Body of pancreas (tissue), 4 donors: ENCODE results near the gene PIGM. TPM values are rescaled to one million over a fixed set of nuclear protein-coding genes. Genes with fewer than 3 reads are reported as not detected.

ENCODE experiments used
- ATAC-seq: fragments of 150-250 bp; one replicate; pipeline ENCODE4 v1.9.1; 2016
- DNase-seq, 4 donors: peaks; one replicate each; pipeline ENCODE4 v3.0.0-alpha.2; 2019
- H3K27ac ChIP-seq, 4 donors: fragments of 200-600 bp; sonication (generic); 1 replicate in 3 of 4; 2 replicates in 1 of 4; pipeline versions ENCODE4 v1.5.1 to v1.6.1; 2016 to 2019; ENCODE audit warnings: mild to moderate bottlenecking in 1 of 4, mixed read lengths in 1 of 4, moderate library complexity in 1 of 4
- H3K27me3 ChIP-seq, 2 donors: fragments of 200-600 bp; sonication (generic); one replicate each; pipeline ENCODE4 v1.6.0; 2016; ENCODE audit warnings: mild to moderate bottlenecking in 1 of 2
- H3K36me3 ChIP-seq, 2 donors: fragments of 200-600 bp; sonication (generic); replicated peaks in 1 of 2; 2 replicates each; pipeline ENCODE4 v1.5.1; 2016; ENCODE audit warnings: low read depth in 2 of 2; ENCODE audit not compliant: insufficient read depth in 1 of 2
- H3K4me1 ChIP-seq: fragments of 200-600 bp; sonication (generic); one replicate; pipeline ENCODE4 v1.6.0; 2016
- H3K4me3 ChIP-seq, 2 donors: fragments of 200-600 bp; sonication (generic); 1 replicate in 1 of 2; 2 replicates in 1 of 2; pipeline ENCODE4 v1.5.1; 2016 to 2019
- H3K9me3 ChIP-seq, 3 donors: fragments of 200-600 bp; sonication (generic); 1 replicate in 2 of 3; 2 replicates in 1 of 3; pipeline ENCODE4 v1.5.1; 2016
- CTCF ChIP-seq, 7 experiments: fragments of 450-650 bp in 4 of 7; fragments of 200-600 bp in 3 of 7; sonication (generic) in 3 of 7; IDR thresholded peaks; one replicate each; pipeline ENCODE4 v1.5.1; 2016 to 2019; ENCODE audit warnings: antibody characterized with exemption in 7 of 7
- POLR2A ChIP-seq, 3 donors: fragments of 450-650 bp; IDR thresholded peaks; one replicate each; pipeline ENCODE4 v1.6.1; 2016; ENCODE audit warnings: antibody characterized with exemption in 3 of 3, mild to moderate bottlenecking in 2 of 3
- WGBS, 2 donors: methylation state at CpG; one replicate each; pipeline ENCODE4 v1.1.5; 2017; 5-methylcytosine and 5-hydroxymethylcytosine counted together
- intact Hi-C: fragments of 100-400 bp; cut with DNase I; formaldehyde crosslinking; loops from one replicate; pipeline ENCODE4 v1.15.1; 2023
- total RNA-seq, 2 donors: library from RNA; depleted of rRNA; stranded (reverse); fragments of >200 nt; gene quantifications; one replicate each; pipeline ENCODE4 v1.1.0, GENCODE V29; 2016

Gene PIGM
- total RNA-seq, 2 donors from 2014 or later = 4.9 to 7.8 TPM

- Histone ChIP-seq H3K4me1 (no peaks in the 10 kb centered on the region), H3K36me3 (no peaks in the 10 kb centered on the region), H3K27ac (no peak overlapping the region), H3K9me3 (no peaks in the 10 kb centered on the region), H3K27me3 (no peaks in the 10 kb centered on the region), H3K4me3 (no peak overlapping the region)
- no peak for ATAC-seq
- DNase-seq = no peak
- no peak for TF ChIP-seq CTCF (IDR thresholded peaks at IDR 0.05)
- TF ChIP-seq POLR2A (IDR thresholded peaks at IDR 0.05) = no peak
- intact Hi-C loops = no loop called here
- WGBS, 2 donors = 92 to 96% methylated on average over 4 to 6 of the region's 6 CpGs
Measured at GRCh38 chr1:159981351-159982055, 50.3 kb downstream of the PIGM start.

GRCh38 chr1:159980786-159981185 is 51.0 kb downstream of the PIGM start:
- intact Hi-C loops = no loop called here
- no peaks in the 10 kb centered on the region for H3K27me3 ChIP-seq
- 87 to 90% methylated on average over 7 of the region's 7 CpGs for WGBS, 2 donors
- no peak for ATAC-seq
- DNase-seq = no peak
- TF ChIP-seq CTCF (IDR thresholded peaks at IDR 0.05) (no peak), POLR2A (IDR thresholded peaks at IDR 0.05) (no peak)
- H3K4me1 ChIP-seq = no peaks in the 10 kb centered on the region
- no peaks in the 10 kb centered on the region for H3K36me3 ChIP-seq
- H3K27ac ChIP-seq = no peak overlapping the region
- H3K9me3 ChIP-seq = no peaks in the 10 kb centered on the region
- H3K4me3 ChIP-seq = no peak overlapping the region

DNA sequence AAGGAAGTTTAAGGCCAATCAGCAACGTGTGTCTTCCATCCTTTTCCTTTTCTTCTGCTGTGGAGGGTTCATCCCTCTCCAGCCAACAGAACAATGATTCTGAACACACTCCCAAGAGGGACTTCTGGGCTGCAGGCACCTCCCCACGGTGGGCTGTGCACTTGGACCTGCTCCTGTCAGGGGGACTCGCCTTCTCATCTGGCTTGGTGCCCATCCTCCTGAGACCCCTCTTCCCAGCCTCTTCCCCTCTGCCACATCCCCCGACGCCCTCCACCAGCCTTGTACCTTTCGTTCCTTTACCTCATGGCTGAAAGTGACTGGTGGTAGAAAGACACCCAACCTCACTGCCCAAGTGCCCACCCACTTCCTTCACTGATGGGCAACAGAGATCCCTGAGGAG is 51.7 kb downstream of the PIGM start:
- H3K27ac ChIP-seq = no peak overlapping the region
- intact Hi-C loops = no loop called here
- TF ChIP-seq CTCF (IDR thresholded peaks at IDR 0.05) = no peak
- no peak for TF ChIP-seq POLR2A (IDR thresholded peaks at IDR 0.05)
- H3K27me3 ChIP-seq = no peaks in the 10 kb centered on the region
- 55 to 63% methylated on average over 6 of the region's 6 CpGs for WGBS, 2 donors
- no peak for DNase-seq
- no peak for ATAC-seq
- H3K4me3 ChIP-seq = no peak overlapping the region
- no peaks in the 10 kb centered on the region for H3K9me3 ChIP-seq
- no peaks in the 10 kb centered on the region for H3K4me1 ChIP-seq
- H3K36me3 ChIP-seq = no peaks in the 10 kb centered on the region

DNA sequence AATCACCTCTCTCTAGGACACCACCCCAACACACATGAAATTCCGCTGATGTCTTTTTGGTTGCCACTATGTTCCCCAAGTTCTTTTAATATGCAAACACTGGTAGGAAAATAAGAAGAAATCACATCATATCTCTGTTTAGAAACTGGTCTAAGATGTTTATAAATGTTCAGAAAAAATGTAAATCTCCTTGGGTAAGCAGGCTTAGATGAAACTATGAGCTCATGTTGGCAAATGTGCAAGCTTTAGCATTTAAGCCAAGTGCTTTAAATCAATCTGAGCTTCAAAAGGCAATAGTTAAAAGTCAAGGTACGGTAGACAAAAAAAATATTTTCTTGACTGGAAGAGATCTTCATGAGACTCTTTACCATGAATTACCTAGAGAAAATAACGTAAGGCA is 52.5 kb downstream of the PIGM start:
- H3K27ac ChIP-seq = no peak overlapping the region
- intact Hi-C loops = no loop called here
- TF ChIP-seq POLR2A (IDR thresholded peaks at IDR 0.05) (no peak), CTCF (IDR thresholded peaks at IDR 0.05) (no peak)

GRCh38 chr1:159978107-159978398 is 53.7 kb downstream of the PIGM start:
- whole genome bisulfite sequencing, 2 donors = 63 to 75% methylated on average over 2 of the region's 2 CpGs

More for the DNA sequence above, 52.5 kb downstream of the PIGM start:
- H3K9me3 ChIP-seq = no peaks in the 10 kb centered on the region
- 61 to 63% methylated on average over 3 of the region's 3 CpGs for WGBS, 2 donors
- H3K27me3 ChIP-seq = no peaks in the 10 kb centered on the region
- no peaks in the 10 kb centered on the region for H3K36me3 ChIP-seq
- no peak for ATAC-seq
- H3K4me3 ChIP-seq = no peak overlapping the region
- no peaks in the 10 kb centered on the region for H3K4me1 ChIP-seq
- no peak for DNase-seq

More at GRCh38 chr1:159978107-159978398, 53.7 kb downstream of the PIGM start:
- TF ChIP-seq POLR2A (IDR thresholded peaks at IDR 0.05) = no peak
- no peak for TF ChIP-seq CTCF (IDR thresholded peaks at IDR 0.05)
- no peak for DNase-seq
- no peak for ATAC-seq
- H3K9me3 ChIP-seq = no peaks in the 10 kb centered on the region
- H3K27ac ChIP-seq = no peak overlapping the region
- no peaks in the 10 kb centered on the region for H3K27me3 ChIP-seq
- H3K36me3 ChIP-seq = no peaks in the 10 kb centered on the region
- intact Hi-C loops = no loop called here
- H3K4me1 ChIP-seq = no peaks in the 10 kb centered on the region
- no peak overlapping the region for H3K4me3 ChIP-seq
